GM18505 (cell line): Measurements from ENCODE around the gene CNTLN.
"Not testable (repeated sequence)": the region's sequence is repeated elsewhere in the genome, so short reads cannot be mapped to it uniquely, and the experiment has no call there.

Experiments
- ATAC-seq: cut with Tn5 transposase; IDR thresholded peaks from one replicate; pipeline ENCODE4 v1.9.1; 2021; ENCODE audit not compliant: unreplicated experiment
- POLR2A ChIP-seq: IDR thresholded peaks from 4 replicates; pipeline ENCODE4 v1.6.1; 2011; ENCODE audit warnings: borderline replicate concordance; ENCODE audit not compliant: insufficient read depth, insufficient read length; ENCODE audit errors: extremely low read depth

Gene CNTLN

GRCh38 chr9:17425384-17425783 is 290.5 kb downstream of the CNTLN start:
- ATAC-seq = no peak
- TF ChIP-seq POLR2A = no peak

- ATAC-seq = no peak
- no peak for TF ChIP-seq POLR2A
Observed at GRCh38 chr9:17433526-17433925, 298.7 kb downstream of the CNTLN start.

- TF ChIP-seq POLR2A = no peak
- no peak for ATAC-seq
Observed at GRCh38 chr9:17436854-17437253, 302.0 kb downstream of the CNTLN start.

DNA sequence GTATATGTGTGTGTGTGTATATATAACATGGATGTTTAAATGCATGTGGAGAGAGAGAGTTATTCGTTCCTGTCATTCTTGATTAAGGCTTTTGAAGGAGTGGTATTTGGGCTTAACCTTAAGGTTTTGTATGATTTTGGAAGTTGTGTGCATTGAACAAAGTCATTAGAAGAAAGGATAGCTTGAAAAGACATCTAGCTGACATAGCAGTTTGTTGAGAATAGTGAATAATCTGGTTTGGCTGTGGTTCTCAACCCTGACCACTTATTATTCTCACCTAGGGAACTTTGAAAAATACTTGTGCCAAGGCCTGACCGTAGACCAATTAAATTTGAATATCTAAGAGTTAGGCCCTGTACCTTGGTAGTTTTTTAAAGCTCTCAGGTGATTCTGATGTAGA is 303.0 kb downstream of the CNTLN start:
- TF ChIP-seq POLR2A = no peak
- ATAC-seq = no peak

GRCh38 chr9:17445126-17445525 is 310.3 kb downstream of the CNTLN start:
- not testable (repeated sequence) for ATAC-seq

DNA sequence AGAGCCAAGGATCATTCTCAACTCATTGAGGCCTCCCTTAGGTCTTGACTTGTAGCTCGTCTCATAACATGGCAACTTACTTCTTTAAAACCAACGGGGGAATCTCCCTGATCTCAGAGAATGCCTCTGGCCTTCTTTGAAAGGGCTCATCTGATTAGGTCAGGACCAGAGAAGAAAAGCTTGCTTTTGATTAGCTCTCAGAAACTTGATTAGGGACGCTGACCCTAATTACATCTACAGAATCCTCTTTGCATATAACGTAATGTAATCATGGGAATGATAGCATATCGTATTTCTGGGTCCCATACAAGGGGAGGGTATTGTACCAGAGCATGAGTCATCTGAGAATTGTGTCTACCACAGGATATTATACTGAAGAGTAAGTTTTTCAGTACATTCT is 318.9 kb downstream of the CNTLN start:
- no peak for TF ChIP-seq POLR2A
- no peak for ATAC-seq

DNA sequence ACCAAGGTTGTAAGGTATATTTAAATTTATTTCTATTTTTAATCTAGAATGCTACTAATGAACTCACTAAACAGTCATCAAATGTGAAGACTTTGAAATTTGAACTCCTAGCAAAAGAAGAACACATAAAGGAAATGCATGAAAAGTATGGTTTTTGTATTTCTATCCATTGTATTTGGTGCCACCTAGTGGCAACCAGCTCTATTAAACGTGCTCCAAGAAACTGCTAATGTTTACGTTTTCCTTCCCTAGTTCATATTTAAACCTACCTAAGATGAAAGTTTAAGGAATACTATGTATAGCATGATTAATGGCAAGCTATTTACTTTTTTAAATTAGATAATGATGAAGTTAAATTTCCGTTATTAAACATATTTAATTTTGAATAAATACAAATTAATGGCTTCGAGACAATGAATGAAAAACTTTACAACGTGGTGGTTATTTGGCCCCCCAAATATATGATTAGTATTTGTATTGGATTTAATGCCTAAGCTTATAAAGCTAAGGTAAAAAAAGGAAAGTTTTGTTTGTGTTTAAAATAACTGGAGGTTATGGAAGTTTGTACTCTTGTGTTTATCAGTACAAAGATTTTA is 328.1 kb downstream of the CNTLN start:
- TF ChIP-seq POLR2A = no peak
- no peak for ATAC-seq

DNA sequence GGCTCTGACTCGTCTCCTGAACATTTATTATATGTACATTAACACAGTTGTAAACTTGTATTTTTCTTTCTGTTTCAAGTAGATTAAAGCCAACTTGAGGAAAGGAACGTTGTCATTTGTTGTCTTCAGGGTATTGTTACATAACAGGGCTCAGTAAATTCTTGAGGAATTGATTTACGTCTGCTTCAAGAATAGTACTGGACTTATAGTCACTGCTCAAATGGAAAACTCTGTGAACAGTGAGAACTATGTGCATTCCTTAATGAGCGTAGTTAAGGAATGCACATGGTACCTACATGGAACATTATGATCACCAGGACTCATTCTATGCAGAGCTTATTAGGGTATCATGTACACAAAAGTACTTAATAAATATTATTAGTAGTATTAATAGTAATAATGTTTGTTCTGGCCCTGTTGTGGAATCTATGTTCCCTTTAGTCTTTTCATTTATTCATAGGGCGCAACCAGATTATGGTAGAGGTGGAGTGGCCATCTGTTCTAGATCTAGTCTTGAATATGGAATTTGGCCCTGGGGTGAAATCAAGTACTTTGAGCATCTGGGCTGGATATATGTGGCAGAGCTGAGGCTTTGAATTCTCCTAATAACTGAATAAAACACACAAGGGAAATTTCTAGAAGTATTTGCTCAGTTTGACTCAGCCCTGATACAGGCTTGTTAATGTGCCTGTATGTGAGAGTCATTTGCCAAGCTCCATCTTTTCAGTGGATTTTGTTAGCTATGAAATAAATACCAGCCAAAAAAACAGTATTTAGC is 335.4 kb downstream of the CNTLN start:
- ATAC-seq = no peak
- no peak for TF ChIP-seq POLR2A

DNA sequence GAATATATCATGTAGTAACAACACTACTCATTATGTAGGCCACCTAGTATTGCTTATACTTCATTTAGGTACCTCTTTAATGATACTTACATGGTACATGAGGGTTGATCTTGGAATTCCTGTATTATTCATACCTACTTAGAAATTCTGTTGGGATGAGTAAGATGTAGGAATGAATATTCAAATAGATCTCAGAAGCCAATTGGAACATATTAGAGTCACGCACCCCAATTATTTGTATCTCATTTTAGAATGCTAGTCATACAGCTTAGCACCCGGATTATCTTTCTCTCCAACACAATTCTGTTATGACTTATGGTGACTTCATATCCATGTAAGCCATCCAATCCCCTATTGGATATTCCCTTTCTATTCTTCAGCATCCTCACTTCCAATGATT is 337.3 kb downstream of the CNTLN start:
- ATAC-seq = no peak
- TF ChIP-seq POLR2A = no peak

- TF ChIP-seq POLR2A = no peak
- ATAC-seq = no peak
Observed at GRCh38 chr9:17476401-17476800, 341.6 kb downstream of the CNTLN start.

- ATAC-seq = no peak
- no peak for TF ChIP-seq POLR2A
Observed at GRCh38 chr9:17477816-17478215, 343.0 kb downstream of the CNTLN start.

DNA sequence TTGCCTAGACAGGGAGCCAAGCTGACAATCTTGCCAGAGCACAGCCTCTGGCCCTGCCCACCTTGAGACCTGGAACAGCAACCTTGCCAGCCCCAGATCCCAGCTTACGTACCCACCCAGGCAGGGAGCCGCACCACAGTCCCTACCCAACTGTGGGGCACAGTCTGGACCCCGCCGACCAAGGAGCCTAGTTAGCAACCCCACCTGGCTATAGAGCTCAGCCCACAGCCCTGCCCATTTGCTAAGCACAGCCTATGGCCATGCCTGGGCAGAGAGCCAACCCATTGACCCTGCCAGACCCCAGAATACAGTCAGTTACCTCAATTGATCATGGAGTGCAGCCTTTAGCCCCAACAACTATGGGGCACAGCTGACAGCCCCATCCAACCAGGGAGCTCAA is 346.1 kb downstream of the CNTLN start:
- TF ChIP-seq POLR2A = no peak
- ATAC-seq = no peak

- ATAC-seq = no peak
- no peak for TF ChIP-seq POLR2A
Observed at GRCh38 chr9:17481565-17481964, 346.7 kb downstream of the CNTLN start.

GRCh38 chr9:17484906-17485305 is 350.1 kb downstream of the CNTLN start:
- no peak for ATAC-seq
- no peak for TF ChIP-seq POLR2A
